IPS-18a (cell line): ENCODE measurements around the gene KRT74.

Source experiments
- H3K27ac ChIP-seq: one replicate; pipeline ENCODE4 v1.5.1; 2013; ENCODE audit warnings: low read length
- H3K27me3 ChIP-seq: one replicate; pipeline ENCODE4 v1.6.1; 2013; ENCODE audit warnings: mild to moderate bottlenecking, low read length; ENCODE audit not compliant: control insufficient read depth, insufficient read depth
- H3K36me3 ChIP-seq: one replicate; pipeline ENCODE4 v1.6.1; 2013; ENCODE audit warnings: low read depth, low read length; ENCODE audit not compliant: control insufficient read depth
- H3K4me1 ChIP-seq: one replicate; pipeline ENCODE4 v1.6.1; 2013; ENCODE audit warnings: low read depth, low read length; ENCODE audit not compliant: control insufficient read depth
- H3K4me3 ChIP-seq: one replicate; pipeline ENCODE4 v1.5.1; 2013; ENCODE audit warnings: low read length
- H3K9ac ChIP-seq: one replicate; pipeline ENCODE4 v1.6.1; 2013; ENCODE audit warnings: mild to moderate bottlenecking, low read length, moderate library complexity
- H3K9me3 ChIP-seq: one replicate; pipeline ENCODE4 v1.6.1; 2013; ENCODE audit warnings: low read depth, low read length; ENCODE audit not compliant: control insufficient read depth

Gene KRT74

DNA sequence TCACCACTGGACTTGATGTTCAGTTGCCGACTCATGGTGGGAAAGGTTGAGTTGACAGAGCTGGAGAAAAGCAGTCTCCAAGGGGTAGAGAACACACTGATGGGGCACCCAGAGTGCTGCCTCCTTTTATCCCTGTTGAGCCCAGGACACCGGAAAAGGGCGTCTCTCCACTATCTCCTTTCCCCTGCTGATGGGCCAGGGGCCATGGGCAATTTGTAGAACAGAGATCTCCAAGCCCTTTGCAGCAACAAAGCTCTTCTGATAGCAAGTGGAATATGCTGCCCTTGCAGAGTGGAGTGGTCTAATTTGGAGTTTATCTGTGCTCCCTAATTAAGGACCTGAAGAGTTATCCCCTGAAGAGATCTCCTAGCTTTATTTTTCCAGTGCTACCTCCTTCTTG is at the start of gene KRT74:
KRT74 (minus strand) TSS at position 101 of the 400 bp plus-strand sequence; CDS start at position 35, 66 bp downstream.
- H3K27ac ChIP-seq, result no peak within 1 kb of the TSS
- H3K9ac ChIP-seq, result no peak within 1 kb of the TSS
- H3K9me3 ChIP-seq, result no peaks in the 10 kb centered on the region
- H3K4me3 ChIP-seq, result no peak within 1 kb of the TSS
- H3K4me1 ChIP-seq, result no peaks in the 10 kb centered on the region
- no peaks in the 10 kb centered on the region for H3K36me3 ChIP-seq
- H3K27me3 ChIP-seq, result no peaks in the 10 kb centered on the region

DNA sequence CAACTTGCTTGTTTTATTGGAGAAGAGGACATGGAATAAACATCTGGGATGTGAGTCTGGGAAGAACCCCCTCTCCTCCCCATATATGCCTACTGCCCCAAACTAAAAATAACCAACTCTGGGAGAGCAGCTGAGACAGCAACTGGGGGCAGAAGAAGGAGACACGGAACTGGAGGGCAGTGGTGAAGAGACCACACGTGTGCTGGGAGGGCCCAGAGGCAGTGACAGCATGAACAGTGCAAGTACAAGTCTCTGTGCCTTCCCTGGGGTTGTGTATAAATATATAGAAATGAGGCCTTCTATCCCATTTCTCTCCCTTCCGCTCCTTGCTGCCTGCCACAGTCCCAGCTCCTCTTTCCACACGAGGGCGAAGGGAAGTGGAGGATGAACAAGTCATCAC is 48.7 kb upstream of the KRT74 start:
- Histone ChIP-seq H3K9ac (no peak overlapping the region), H3K4me3 (no peak overlapping the region), H3K4me1 (no peaks in the 10 kb centered on the region), H3K27ac (no peak overlapping the region), H3K27me3 (no peaks in the 10 kb centered on the region), H3K36me3 (no peaks in the 10 kb centered on the region), H3K9me3 (no peaks in the 10 kb centered on the region)

DNA sequence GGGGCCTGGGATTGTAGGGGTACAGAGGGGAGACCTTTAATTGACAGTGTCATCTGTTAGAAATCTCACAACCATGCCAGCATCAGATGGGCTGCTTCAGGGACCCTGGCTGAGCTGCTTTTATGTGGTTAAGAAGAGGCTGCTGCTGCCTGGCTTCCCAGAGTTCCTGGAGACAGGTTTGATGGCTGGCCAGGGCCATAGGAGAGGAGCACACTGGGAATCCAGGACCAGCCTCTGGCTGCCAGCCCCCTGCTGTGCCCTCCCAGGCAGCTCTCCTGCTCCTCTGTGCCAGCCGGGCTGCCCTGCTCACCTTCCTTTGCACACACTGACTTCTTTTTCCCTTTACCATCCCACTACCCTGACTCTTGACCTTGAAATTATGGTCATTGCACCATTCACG is 45.2 kb upstream of the KRT74 start:
- Histone ChIP-seq H3K4me1 (no peaks in the 10 kb centered on the region), H3K9me3 (no peaks in the 10 kb centered on the region), H3K27me3 (no peaks in the 10 kb centered on the region), H3K4me3 (no peak overlapping the region), H3K36me3 (no peaks in the 10 kb centered on the region), H3K9ac (no peak overlapping the region), H3K27ac (no peak overlapping the region)

DNA sequence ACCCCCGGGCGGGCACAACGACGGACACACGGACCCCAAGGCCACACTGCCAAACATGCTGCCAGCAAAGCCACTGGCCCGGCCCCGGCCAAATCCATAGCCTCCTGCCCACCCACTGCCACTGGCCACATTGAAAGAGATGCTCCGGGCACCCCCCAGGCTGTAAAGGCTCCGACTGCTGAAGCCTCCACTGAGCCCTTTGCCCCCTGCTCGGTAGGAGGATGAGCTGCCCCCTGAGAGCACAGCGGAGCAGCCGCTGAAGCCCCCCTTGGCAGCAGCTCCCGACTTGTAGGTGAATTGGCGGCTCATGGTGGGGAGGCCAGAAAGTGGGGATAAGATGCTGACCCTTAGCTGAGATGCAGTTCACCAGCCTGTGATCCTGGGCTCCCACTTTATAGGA is 44.6 kb upstream of the KRT74 start, which contains the start of gene KRT73:
KRT73 (minus strand) TSS at position 344 of the 400 bp plus-strand sequence; CDS start at position 309, 35 bp downstream.
- Histone ChIP-seq H3K36me3 (no peaks in the 10 kb centered on the region), H3K9me3 (no peaks in the 10 kb centered on the region), H3K27me3 (no peaks in the 10 kb centered on the region), H3K4me1 (no peaks in the 10 kb centered on the region), H3K4me3 (no peak within 1 kb of the TSS), H3K27ac (no peak within 1 kb of the TSS), H3K9ac (no peak within 1 kb of the TSS)

DNA sequence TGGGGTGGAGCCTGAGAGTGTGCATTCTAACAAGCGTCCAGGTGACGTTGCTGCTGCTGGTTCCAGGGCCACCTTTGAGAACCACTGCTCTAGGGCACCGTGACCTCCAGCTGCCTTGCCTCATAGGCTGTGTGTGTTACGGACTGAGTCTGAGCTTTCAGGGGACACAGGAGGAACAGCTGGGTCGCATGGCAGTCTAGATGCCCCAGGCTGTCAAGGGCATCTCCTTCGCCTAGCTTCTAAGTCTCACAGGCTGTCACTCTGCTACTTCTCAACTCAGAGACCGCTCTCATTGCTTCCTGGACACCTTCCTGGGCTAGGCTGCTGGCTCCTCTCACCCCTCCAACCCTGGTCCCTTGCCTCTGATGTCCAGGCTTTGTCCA is 43.8 kb upstream of the KRT74 start:
- no peak overlapping the region for H3K4me3 ChIP-seq
- H3K9ac ChIP-seq, result no peak overlapping the region
- no peaks in the 10 kb centered on the region for H3K27me3 ChIP-seq
- H3K9me3 ChIP-seq, result no peaks in the 10 kb centered on the region
- no peak overlapping the region for H3K27ac ChIP-seq
- H3K4me1 ChIP-seq, result no peaks in the 10 kb centered on the region
- H3K36me3 ChIP-seq, result no peaks in the 10 kb centered on the region

DNA sequence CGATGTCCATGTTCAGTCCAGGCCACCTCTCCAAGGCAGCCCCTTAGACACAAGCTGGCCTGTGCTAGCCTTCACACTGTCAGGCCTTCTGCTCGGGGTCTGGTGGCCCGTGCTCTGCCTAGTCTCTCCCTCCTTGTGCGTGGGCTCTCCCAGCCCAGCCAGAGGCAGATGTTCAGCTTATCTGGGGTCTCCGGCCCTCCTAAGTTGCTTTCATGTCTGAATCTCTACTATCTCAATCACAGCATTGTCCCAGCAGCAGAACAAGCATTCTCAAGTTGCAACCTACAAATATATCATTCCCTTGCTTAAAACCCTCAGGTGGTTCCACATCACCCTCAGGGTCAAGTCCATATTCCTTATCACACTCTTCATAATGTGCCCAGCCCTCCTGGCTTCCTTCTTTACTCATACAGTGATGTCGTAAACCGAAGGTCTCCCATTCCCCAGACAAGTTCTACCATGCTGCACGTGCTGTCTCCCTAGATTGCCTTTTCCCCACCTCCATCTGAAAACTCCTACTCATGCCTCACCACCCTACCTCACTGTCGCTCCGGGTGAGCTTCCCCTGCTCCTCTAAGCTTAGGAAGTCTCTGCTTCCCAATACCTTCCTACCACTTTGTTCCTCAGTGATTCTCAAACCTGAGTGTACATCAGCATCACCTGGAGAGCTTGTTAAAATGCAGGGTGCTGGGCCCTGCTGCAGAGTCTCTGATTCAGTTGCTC is 43.2 kb upstream of the KRT74 start:
- Histone ChIP-seq H3K4me3 (no peak overlapping the region), H3K36me3 (no peaks in the 10 kb centered on the region), H3K27ac (no peak overlapping the region), H3K4me1 (no peaks in the 10 kb centered on the region), H3K27me3 (no peaks in the 10 kb centered on the region), H3K9ac (no peak overlapping the region), H3K9me3 (no peaks in the 10 kb centered on the region)

DNA sequence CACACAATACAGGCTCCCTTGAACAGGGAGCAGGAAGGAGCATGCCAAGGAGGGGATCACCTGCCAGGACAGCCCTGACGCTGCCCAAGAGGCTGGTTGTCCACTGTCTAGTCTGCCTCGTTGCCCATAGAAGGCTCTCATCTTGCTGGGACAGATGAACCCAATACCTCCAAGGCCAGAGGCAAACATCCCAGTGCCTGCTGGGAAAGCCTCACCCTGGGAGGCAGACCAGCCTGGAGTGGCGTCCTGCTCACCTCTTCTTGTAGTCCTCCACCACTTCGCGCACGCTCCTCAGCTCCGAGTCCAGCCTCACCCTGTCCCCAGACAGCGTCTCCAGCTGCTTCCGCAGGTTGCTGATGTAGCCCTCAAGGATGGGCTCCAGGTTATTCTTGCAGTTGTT is 42.3 kb upstream of the KRT74 start:
- no peaks in the 10 kb centered on the region for H3K4me1 ChIP-seq
- H3K27me3 ChIP-seq, result peaks cover 7% of the 10 kb centered on the region
- no peak overlapping the region for H3K27ac ChIP-seq
- no peaks in the 10 kb centered on the region for H3K36me3 ChIP-seq
- H3K4me3 ChIP-seq, result no peak overlapping the region
- no peaks in the 10 kb centered on the region for H3K9me3 ChIP-seq
- no peak overlapping the region for H3K9ac ChIP-seq

DNA sequence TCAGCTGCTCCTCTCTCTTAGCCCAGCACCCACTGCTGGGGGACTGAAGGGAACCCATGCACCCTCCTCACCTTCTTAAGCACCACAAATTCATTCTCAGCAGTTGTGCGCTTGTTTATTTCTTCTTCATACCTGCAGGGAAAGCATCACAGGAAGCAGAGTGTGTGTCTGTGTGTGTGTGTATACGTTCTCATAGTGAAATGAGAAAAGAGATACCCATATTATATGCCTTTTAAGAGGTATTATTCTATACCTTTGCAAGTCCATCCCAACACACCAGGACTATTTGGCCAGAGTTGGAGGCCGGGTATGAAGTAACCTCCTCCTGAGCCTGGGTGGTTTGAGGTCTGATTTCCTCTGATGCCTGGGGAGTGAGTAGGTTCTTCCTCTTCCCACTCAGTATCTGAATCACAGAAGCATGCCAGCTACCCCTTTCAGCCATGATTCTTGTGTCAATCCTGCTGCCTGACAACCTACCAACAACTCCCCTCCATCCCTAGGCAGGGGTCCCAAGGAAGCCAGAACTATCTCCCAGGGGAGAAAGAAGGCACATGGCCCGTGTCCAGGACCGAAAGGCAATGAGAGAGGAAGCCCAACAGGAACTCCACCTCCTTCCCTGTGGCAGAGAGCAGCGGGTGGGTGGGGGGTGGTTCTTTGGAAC is 41.7 kb upstream of the KRT74 start:
- peaks cover 7% of the 10 kb centered on the region for H3K27me3 ChIP-seq
- H3K9me3 ChIP-seq, result no peaks in the 10 kb centered on the region
- no peaks in the 10 kb centered on the region for H3K4me1 ChIP-seq
- H3K36me3 ChIP-seq, result no peaks in the 10 kb centered on the region
- no peak overlapping the region for H3K27ac ChIP-seq
- no peak overlapping the region for H3K9ac ChIP-seq
- H3K4me3 ChIP-seq, result no peak overlapping the region

DNA sequence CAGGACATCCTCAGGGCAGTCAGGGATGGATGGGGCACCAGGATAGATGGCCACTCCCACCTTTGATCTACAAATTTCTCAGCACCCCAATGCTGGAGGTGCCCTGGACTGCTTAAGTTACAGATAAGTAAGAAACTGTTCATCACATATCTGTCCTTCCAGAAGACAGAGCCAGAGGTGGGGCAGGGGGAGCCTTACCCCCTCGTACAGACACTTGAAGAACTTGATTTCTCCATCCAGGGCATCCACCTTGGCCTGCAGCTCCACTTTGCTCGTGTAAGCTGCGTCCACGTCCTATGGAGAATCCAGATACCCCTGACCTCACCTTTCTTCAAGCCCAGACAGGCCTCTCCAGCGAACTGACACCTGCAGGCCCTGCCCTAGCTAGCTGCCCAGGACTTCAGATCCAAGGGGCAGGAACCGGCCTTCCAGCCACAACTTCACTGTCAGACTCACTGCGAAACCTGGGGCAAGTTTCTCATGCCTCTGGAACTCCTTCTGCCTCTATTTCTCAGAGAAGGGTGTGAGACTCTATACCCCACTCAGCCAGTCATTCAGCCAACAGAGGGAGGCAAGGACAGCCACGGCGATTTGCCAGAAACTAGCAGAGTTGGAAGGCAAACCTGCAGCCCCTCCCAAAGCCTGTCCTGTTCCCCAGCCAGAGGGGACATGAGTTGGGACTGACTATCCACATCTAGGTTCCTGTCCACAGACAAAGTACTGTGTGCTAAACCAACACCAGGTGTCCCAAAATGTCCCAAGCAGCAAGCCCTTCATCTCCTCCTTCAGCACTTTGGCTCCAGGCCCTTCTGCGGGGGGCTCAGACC is 41.0 kb upstream of the KRT74 start:
- Histone ChIP-seq H3K27ac (no peak overlapping the region), H3K9ac (no peak overlapping the region), H3K4me1 (no peaks in the 10 kb centered on the region), H3K4me3 (no peak overlapping the region), H3K9me3 (no peaks in the 10 kb centered on the region), H3K36me3 (no peaks in the 10 kb centered on the region), H3K27me3 (peaks cover 7% of the 10 kb centered on the region)

DNA sequence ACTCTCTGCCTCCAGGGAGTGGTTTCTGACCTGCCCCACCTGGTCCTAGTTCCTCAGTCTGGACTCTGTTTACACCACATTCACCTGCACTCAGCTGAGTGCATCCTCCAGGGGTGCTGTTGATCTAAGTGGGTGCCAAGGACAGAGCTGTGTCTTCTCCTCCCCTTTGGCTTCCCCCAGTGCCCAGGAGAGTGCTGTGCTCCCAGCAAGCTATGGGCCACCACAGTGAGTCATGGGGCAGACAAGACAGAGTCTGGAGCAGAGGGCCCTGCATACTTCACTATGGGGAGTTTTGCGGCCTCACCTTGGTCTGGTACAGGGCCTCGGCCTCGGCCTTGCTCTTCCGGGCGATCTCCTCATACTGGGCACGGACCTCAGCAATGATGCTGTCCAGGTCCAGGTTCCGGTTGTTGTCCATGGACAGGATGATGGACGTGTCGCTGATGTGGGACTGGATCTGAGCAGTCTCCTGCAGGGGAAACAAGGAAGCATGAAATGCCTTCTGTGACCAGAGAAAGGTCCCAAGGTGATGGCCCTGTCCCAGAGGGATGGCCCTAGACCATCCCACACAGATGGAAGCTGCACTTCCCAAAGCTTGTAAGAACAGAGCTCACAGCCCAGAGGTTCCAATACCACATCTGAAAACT is 39.9 kb upstream of the KRT74 start:
- Histone ChIP-seq H3K36me3 (no peaks in the 10 kb centered on the region), H3K9ac (no peak overlapping the region), H3K9me3 (no peaks in the 10 kb centered on the region), H3K4me1 (no peaks in the 10 kb centered on the region), H3K4me3 (no peak overlapping the region), H3K27ac (no peak overlapping the region), H3K27me3 (peaks cover 7% of the 10 kb centered on the region)
